Measurements from ENCODE around the gene MIGA2.
A peak's percentile ranks its signal among the peaks of the same experiment; 100 is the strongest.

The MIGA2 gene

DNA sequence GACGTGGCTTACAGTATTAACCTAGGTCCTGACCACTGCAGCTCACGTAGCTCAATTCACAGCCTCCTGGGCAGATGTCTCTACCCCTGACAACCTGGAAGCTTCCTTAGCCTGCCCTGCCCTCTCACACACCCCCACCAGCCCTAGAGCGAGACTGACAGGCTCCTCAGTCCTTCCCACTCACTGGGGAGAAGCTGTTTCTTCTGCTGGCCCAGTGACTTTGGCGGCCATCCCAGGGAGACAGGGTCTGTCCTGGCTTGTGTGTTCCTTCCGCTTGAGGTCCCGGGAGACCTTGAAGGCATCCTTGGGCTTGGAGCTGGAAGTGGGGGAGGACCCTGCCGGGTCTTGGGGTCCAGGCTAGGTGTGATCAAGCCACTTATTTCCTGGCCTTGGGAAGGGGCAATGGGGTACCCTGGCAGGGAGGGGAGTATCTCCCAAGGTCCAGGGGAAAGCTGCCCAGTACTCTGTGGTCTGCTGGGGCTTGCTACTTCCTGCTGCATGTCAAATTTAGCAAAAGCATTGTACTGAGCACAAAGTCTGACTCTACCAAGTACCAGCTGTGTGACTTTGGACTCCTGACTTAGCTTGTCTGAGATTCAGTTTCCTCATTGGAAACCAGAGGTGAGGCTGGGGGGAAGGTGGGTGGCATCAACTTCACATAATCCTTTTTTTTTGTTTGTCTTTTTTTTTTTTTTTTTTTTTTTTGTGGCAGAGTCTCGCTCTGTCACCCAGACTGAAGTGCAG lies 1.9 kb downstream of the MIGA2 start:
- DNase-seq (ENCODE audit: low read depth), result no peak

DNA sequence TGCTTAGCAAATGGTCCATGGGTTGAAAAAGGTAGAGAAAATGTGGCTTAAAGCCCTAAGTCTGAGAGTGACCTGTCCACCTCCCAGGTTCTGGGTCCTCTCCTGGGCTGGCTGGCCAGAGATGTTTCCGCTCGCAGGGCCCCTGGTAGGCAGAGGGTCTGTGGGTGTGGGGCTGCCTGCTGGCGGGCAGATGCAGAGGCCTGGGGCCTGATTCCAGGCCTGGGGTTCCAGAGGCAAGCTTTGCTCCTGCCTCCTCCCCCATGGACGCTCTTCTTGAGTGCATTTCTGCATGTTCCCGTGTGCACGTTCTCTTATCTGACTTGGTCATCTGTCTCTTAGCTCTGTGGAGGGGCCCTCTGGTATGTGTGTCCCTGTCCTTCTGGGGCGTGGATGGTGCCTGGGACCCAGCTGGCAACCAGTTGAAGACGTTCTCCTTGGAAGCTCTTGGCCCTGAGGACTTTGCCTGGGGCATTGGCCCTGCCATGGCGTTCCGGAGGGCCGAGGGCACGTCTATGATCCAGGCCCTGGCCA lies 3.8 kb downstream of the MIGA2 start:
- no peak for DNase-seq (ENCODE audit: low read depth)

- DNase-seq (ENCODE audit: low read depth), result no peak
These were observed 5.6 kb downstream of the MIGA2 start for GRCh38 chr9:129042016-129042415.

DNA sequence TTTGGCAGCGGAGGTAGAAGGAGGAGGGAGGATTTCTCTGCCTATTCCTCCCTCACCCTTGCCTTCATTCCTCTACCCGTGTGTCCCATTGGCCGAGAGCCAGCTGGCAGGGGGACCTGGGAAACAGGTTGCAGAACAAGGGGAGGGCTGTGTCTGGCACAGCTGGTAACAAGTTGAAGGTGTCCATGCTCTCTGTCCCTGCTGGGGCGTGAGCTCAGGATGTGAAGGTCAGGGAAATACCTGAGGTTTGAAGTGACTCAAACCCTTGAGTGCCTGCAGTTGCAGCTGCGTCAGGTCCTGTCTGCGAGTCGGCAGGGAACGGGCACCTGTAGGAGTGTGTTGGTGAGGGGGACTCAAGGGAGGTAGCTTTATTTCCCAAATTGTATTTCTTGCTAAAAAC lies 16.2 kb downstream of the MIGA2 start:
- DNase-seq (ENCODE audit: low read depth), result no peak

GRCh38 chr9:129053020-129053419 lies 16.6 kb downstream of the MIGA2 start:
- DNase-seq (ENCODE audit: low read depth), result no peak

DNA sequence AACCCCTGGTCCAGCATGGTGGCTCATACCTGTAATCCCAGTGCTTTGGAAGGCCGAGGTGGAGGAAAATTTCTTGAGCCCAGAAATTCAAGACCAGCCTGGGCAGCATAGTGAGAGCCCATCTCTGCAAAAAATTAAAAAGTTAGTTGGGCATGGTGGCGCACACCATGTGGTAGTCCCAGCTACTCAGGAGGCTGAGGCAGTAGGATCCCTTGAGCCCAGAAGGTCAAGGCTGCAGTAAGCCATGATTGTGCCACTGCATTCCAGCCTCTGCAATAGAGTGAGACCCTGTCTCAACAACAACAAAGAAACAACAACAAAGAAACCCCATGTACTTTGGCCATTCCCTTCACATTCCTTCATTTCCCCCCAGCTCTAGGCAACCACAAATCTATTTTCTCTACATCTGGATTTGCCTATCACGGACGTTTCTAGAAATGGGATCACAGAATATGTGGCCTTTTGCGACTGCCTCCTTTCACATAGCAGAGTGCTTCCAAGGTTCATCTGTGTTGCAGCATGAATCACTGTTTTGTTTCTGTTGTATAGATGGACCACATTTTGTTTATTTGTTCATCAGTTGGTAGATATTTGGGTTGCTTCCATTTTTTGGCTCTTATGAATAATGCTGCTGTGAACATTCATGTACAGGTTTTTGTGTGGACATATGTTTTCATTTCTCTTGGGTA lies 17.9 kb downstream of the MIGA2 start:
- DNase-seq (ENCODE audit: low read depth), result peak; percentile 71

DNA sequence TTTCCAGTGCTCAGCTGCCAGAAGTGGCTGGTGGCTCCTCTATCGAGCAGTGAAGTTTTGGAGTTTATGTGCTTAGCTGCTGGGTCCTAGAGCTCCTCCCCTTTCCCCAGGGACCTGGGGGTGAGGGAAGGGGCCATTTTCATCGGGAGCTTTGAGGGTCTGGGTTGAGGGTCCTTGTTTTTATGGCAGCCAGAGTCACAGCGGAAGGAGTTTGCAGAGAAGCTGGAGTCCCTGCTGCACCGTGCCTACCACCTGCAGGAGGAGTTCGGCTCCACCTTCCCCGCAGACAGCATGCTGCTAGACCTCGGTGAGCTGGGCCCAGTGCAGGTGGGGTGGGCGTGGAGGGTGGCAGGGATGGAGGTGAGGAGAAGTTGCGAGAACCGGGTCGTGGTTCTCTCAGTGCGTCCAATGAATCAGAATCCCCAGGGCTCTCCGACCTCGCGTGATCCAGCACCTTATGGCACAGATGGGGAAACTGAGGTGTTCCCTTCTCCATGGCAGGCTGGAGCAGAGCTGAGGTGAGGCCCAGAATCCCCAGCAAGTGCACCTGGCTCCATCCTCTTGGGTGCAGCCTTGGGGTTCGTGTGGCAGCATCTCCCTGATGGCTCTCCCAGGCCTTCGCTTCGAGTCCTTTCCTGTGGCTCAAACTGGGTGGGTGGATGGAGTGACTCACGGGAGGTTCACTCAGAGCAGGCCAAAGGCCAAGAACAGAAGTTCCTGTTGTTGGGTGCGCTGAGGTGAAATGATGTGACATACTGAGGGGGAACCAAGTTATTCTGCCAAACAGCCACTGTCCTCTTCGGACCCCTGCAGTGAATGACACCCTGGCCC lies 22.8 kb downstream of the MIGA2 start:
- no peak for DNase-seq (ENCODE audit: low read depth)

DNA sequence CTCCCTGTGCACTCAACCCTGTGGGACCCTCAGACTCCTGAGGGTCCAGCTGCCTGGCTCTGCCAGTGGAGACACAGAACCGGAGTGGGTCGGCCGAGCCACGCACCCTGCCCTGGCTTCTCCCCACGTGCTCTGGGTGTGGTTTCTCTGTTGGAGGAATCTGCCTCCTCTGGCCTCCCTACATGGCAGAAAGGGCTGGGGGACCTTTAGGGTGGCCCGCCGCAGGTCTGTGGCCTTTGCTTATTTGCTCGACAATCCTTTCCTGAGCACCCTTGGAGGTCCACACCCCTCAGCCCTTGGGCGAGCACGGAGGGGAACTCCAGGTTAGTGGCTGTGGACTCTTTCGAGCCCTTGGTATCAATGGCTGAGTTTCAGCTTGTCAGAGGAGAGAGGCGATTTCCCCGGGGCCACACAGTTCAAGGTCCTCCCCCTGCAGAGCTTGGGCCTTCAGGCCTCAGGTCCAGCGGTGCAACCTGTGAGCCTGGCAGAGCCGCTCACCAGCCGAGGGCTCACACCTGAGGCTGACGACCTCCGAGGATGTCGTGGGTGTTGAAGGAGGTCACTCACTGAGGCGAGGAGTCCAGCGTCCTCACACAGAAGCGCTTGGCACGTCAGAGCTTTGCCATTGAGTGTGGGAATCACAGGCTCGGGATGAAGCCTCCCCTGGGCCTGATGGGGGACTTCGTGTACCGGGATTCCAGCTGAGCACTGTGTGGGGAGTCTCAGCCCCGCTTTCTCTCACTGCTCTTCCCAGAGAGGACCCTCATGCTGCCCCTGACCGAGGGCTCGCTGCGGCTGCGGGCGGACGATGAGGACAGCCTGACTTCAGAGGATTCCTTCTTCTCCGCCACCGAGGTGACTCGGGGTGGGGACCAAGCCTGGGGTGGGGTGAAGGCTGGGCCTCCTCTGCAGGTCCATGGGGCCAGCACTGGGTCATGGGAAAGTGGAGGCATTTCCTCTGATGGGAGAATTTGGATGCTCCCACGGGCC lies 23.7 kb downstream of the MIGA2 start:
- DNase-seq (ENCODE audit: low read depth), result no peak

DNA sequence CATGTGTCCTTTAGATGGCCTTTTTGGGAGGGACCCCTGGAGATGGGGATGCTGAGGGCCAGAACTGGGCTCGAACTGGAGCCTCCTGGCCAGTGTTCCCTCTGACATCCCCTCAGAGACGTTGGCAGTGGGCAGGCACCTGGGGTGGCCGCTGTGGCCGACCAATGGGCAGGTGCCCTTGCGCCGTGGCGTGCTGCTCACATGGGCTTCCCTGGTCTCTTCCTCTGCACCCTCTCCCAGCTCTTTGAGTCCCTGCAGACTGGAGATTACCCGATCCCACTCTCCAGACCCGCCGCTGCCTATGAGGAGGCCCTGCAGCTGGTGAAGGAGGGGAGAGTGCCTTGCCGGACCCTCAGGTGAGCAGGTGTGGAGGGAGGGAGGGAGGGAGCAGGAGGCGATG lies 24.6 kb downstream of the MIGA2 start:
- DNase-seq (ENCODE audit: low read depth), result no peak

GRCh38 chr9:129063061-129063460 lies 26.6 kb downstream of the MIGA2 start:
- DNase-seq (ENCODE audit: low read depth), result no peak

DNA sequence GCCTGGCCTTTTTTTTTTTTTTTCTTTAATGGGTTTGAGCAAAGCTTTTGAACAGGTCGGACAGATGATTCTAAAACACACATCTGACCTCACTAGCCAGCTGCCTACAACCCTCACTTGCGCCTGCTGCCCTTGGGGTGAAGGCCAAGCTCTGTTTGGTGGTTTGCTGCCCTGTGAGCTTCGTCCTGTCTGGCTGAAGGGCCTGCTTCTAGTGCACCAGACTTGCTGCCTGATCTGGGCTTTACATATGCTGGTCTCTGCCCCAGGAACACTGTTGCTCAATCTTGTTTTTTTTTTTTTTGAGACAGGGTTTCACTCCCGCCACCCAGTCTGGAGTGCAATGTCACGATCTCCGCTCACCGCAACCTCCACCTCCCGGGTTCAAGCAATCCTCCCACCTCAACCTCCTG lies 28.1 kb downstream of the MIGA2 start:
- DNase-seq (ENCODE audit: low read depth), result no peak

DNA sequence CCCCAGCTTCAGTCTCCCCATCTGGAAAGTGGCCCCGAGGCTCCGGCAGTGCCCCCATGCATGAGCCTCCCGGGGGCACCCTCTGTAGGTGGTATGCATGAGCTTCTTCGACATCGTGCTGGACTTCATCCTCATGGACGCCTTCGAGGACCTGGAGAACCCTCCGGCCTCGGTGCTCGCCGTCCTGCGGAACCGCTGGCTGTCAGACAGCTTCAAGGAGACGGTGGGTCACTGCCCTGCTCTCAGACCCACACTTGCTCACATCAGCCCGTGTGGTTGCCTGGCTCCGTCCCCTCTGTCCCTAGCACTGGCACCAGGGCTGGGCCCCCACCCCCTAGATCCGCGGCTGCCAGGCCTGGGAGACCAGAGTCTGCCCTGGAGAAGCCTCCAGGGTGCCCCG lies 31.7 kb downstream of the MIGA2 start:
- no peak for DNase-seq (ENCODE audit: low read depth)

GRCh38 chr9:129068990-129069861 lies 32.8 kb downstream of the MIGA2 start:
- no peak for DNase-seq (ENCODE audit: low read depth)

GRCh38 chr9:129069862-129070641 lies 33.6 kb downstream of the MIGA2 start:
- DNase-seq (ENCODE audit: low read depth), result no peak

DNA sequence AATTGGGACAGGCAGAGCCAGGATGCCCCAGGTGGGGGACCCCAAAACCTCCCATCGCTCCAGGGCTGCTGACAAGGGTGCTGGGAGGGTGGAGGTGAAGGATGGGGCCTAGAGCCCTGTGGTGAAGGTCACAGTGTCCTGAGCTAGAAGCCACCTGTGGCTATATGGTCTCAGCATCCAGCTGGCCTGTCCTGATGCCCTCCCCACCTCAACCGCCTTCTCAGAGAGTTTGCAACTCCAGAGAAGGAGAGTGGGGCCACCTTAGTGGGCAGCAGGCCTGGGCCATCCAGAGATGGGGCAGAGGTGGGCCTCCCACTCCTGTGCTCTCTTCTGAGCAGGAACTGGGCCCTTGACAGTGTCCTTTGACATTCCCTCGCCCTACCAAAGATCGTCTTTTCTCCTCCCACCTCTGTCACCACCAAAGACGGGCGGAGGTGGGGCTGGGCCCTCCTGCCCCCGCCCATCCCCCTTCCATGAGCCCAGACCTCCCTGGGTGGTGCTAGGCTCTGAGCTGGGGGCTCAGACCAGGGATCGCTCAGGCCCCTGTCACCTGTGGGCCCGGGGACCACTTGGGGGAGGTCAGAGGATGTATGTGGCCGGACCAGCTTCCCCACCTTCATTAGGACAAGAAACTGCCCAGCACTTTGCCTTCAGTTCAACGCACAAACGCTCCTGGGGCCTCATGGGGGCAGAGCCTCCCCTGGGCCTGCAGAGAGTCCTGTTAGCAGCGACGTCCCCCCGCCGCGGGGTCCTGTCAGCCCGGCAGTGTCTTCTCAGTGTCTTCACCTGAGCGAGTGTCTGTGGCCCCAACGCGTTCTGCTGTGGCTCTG lies 34.5 kb downstream of the MIGA2 start:
- DNase-seq (ENCODE audit: low read depth), result no peak

DNA sequence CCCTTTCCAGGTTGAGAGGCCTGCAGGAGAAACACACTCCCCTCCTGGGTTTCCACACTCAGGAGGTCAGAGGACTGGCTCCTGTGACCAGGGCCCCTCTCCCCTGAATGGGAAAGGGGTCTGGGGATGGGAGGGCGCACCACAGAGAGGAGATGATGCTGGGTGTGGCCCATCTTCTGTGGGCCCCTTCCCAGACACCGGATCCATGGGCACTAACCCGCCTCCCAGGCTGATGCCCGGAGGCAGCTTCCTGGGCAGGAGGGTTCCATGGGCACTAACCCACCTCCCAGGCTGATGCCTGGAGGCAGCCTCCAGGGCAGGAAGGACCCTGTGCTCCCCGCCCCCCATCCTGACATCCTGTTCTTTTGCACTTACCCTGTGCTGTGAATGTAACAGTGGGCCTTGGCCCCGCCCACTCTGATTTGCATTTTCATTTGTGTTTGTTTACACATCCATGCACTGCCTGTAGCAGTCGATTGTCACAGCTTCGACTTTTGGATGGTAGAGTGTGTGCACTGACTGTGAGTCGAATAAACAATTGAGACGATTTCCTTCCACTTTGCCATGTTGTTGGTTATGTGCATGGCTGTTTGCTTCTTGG lies 35.2 kb downstream of the MIGA2 start:
- no peak for DNase-seq (ENCODE audit: low read depth)

GRCh38 chr9:129072171-129072570 lies 35.7 kb downstream of the MIGA2 start:
- no peak for DNase-seq (ENCODE audit: low read depth)

DNA sequence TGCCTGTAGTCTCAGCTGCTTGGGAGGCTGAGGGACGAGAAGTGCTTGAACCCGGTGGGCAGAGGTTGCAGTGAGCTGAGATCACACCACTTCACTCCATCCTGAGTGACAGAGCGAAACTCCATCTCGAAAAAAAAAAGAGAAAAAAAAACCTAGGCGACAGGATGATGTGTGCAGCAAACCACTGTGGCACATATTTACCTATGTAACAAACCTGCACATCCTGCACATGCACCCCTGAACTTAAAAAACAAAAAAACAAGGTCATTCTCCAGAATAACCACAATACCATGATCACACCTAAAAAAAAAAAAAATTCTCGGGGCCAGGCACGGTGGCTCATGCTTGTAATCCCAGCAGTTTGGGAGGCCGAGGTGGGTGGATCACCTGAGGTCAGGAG lies 37.0 kb downstream of the MIGA2 start:
- no peak for DNase-seq (ENCODE audit: low read depth)
